Measurements from ENCODE around the gene ADRA2C.

GRCh38 chr4:3748136-3748898 is 17.9 kb upstream of the ADRA2C start:
- no peak for TF ChIP-seq CTCF (conservative IDR thresholded peaks at IDR 0.05)
- no peak for TF ChIP-seq EZH2 (IDR thresholded peaks at IDR 0.05; ENCODE audit: low read depth)
